MCF 10A (cell line): ENCODE data around the gene CLCN6. TPM values are rescaled to one million over a fixed set of nuclear protein-coding genes. Genes with fewer than 3 reads are reported as not detected.

Experiments
- BruUV-seq: library from RNA; stranded (reverse); fragments of 400-500 nt; replicated peaks from 2 replicates; lab custom pipeline; 2021; lab: Mats Ljungman, UMichigan
- CTCF ChIA-PET: fragments of 300-600 bp; sonication (Branson Sonifier 250); formaldehyde crosslinking; extraction: SDS; loops from one replicate; lab custom pipeline; 2021; ENCODE audit warnings: antibody characterized with exemption, inconsistent platforms; lab: Yijun Ruan, JAX
- POLR2A ChIA-PET: fragments of 300-600, 350-650 bp; sonication (Branson Sonifier 250); formaldehyde crosslinking; extraction: SDS; loops from one replicate; lab custom pipeline; 2020; ENCODE audit warnings: antibody characterized with exemption, inconsistent platforms; lab: Yijun Ruan, JAX
- DNase-seq: peaks from one replicate; pipeline ENCODE4 v3.0.0-alpha.2; 2018; ENCODE audit not compliant: unreplicated experiment
- H3K27ac Mint-ChIP-seq: one replicate; pipeline ENCODE4 v1.8.0; 2022; ENCODE audit warnings: mild to moderate bottlenecking, low read depth, mixed read lengths; ENCODE audit not compliant: unreplicated experiment
- H3K27me3 Mint-ChIP-seq: one replicate; pipeline ENCODE4 v1.8.0; 2022; ENCODE audit warnings: mixed read lengths; ENCODE audit not compliant: insufficient read depth, unreplicated experiment
- H3K36me3 Mint-ChIP-seq: one replicate; pipeline ENCODE4 v1.8.0; 2022; ENCODE audit warnings: mild to moderate bottlenecking, moderate library complexity, mixed read lengths; ENCODE audit not compliant: insufficient read depth, unreplicated experiment
- H3K4me1 Mint-ChIP-seq: one replicate; pipeline ENCODE4 v1.8.0; 2022; ENCODE audit warnings: mixed read lengths; ENCODE audit not compliant: insufficient read depth, unreplicated experiment
- H3K4me3 Mint-ChIP-seq: one replicate; pipeline ENCODE4 v1.8.0; 2022; ENCODE audit warnings: mild to moderate bottlenecking, moderate library complexity, mixed read lengths; ENCODE audit not compliant: unreplicated experiment
- H3K9me3 Mint-ChIP-seq: one replicate; pipeline ENCODE4 v1.8.0; 2022; ENCODE audit warnings: mixed read lengths; ENCODE audit not compliant: unreplicated experiment
- intact Hi-C: fragments of 100-400 bp; cut with micrococcal nuclease; formaldehyde crosslinking; loops from 2 replicates; pipeline ENCODE4 v1.14.1; 2022
- total RNA-seq: library from RNA; stranded (reverse); gene quantifications from 2 replicates; pipeline ENCODE4 v1.2.3, GENCODE V29; 2022
- TF ChIP-seq, protein P1 (sequence below): fragments of 200-600 bp; IDR thresholded peaks from one replicate; pipeline ENCODE4 v1.8.0; 2022; ENCODE audit warnings: antibody characterized with exemption, mild to moderate bottlenecking; ENCODE audit not compliant: unreplicated experiment

CLCN6 gene
- total RNA-seq, 1 experiment from 2014 or later: 12.3 TPM

DNA sequence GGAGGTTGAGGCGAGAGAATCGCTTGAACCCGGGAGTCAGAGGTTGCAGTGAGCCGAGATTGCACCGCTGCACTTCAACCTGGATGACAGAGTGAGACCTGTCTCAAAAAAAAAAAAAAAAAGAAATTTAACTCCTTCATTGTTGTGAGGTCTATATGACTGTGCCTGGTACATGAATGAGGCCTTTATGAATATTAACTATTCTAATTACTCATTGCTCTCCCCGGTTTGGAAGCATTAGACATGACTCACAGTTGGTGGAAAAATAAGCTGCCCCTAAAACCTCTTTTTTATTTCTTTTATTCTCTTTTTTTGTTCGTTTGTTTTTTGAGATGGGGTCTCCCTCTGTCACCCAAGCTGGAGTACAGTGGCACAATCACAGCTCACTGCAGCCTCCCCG is 49.4 kb downstream of the CLCN6 start:
- CTCF ChIA-PET: interaction anchor here (0.7 to 3.8 kb wide), 2 partner anchors 16 to 18 kb away, joined by 4 to 17 read pairs; no protein-coding TSS in a partner anchor

DNA sequence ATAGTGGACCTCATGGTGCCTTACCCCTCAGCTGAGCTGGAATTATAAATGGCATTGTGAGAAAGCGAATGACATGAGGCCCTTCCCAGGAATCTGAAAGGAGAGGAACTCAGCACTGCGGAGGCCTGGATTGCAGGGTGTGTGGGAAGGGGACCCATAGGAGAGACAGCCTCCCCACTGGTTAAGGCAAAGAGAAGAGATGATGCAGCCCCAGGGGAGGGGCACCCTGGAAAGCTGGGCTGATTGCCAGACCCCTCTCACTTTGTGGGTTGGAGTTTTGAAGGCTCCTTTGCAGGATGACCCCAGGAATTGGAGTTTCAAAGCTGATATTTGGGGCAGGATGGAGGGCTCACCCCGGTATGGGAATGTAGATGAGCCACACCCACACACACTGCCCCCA is 50.7 kb downstream of the CLCN6 start:
- Mint-ChIP-seq H3K4me3 (no peak overlapping the region), H3K27me3 (peaks cover 65% of the 10 kb centered on the region), H3K36me3 (no peaks in the 10 kb centered on the region), H3K4me1 (no peaks in the 10 kb centered on the region), H3K9me3 (no peaks in the 10 kb centered on the region), H3K27ac (no peak overlapping the region)
- intact Hi-C loops: no loop called here
- DNase-seq: no peak
- TF ChIP-seq, protein P1, sequence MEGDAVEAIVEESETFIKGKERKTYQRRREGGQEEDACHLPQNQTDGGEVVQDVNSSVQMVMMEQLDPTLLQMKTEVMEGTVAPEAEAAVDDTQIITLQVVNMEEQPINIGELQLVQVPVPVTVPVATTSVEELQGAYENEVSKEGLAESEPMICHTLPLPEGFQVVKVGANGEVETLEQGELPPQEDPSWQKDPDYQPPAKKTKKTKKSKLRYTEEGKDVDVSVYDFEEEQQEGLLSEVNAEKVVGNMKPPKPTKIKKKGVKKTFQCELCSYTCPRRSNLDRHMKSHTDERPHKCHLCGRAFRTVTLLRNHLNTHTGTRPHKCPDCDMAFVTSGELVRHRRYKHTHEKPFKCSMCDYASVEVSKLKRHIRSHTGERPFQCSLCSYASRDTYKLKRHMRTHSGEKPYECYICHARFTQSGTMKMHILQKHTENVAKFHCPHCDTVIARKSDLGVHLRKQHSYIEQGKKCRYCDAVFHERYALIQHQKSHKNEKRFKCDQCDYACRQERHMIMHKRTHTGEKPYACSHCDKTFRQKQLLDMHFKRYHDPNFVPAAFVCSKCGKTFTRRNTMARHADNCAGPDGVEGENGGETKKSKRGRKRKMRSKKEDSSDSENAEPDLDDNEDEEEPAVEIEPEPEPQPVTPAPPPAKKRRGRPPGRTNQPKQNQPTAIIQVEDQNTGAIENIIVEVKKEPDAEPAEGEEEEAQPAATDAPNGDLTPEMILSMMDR: no peak
- ChIA-PET CTCF (no interaction called here), POLR2A (no interaction called here)
- BruUV-seq: no TSS peak

More for the DNA sequence above, 49.4 kb downstream of the CLCN6 start:
- intact Hi-C loops: no loop called here
- Mint-ChIP-seq H3K4me3 (no peak overlapping the region), H3K9me3 (no peaks in the 10 kb centered on the region), H3K27me3 (peaks cover 61% of the 10 kb centered on the region), H3K27ac (no peak overlapping the region), H3K4me1 (no peaks in the 10 kb centered on the region), H3K36me3 (no peaks in the 10 kb centered on the region)
- POLR2A ChIA-PET: interaction anchor here (1.9 kb wide), 1 partner anchor 52 kb away, joined by 6 read pairs; no protein-coding TSS in a partner anchor
- DNase-seq: no peak
- BruUV-seq: no TSS peak
- TF ChIP-seq, protein P1: no peak

DNA sequence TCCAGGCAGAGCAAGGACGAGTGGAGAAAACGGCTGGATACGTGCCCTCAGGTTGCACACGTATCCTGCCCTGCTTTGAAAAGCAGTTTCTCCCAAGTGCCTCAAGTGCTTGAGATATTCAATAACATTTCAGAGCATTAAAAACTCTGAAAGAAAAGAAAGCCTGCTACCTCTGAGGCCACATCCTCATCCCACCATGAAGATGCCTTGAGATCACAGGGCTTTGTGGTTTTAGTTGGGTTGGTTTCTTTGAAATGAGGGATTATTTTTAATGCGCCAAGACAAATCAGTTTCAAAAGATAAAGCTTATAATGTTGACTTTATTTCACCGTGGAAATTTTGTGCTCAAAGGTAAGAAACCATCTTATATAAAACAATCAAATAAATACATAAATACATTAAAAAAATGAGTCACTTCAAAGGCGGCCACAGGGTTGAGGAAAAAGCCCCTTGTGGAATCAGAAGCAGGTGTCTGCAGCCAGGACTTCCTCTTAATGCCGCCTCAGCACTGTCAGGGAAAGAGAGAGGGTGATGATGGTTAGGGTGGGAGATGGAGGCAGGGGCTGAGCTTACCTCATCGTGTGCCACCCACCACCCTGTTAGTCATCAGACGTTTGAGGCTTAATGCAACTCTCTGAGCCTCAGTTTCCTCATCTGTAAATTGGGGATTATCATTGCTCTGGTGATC is 51.3 kb downstream of the CLCN6 start:
- H3K36me3 Mint-ChIP-seq: no peaks in the 10 kb centered on the region
- no peaks in the 10 kb centered on the region for H3K9me3 Mint-ChIP-seq
- CTCF ChIA-PET: interaction anchor here (0.5 kb wide), 1 partner anchor 51 kb away, joined by 3 read pairs; no protein-coding TSS in a partner anchor
- TF ChIP-seq, protein P1: no peak
- no peaks in the 10 kb centered on the region for H3K4me1 Mint-ChIP-seq
- H3K4me3 Mint-ChIP-seq: no peak overlapping the region
- H3K27ac Mint-ChIP-seq: no peak overlapping the region
- DNase-seq: no peak
- peaks cover 71% of the 10 kb centered on the region for H3K27me3 Mint-ChIP-seq
- BruUV-seq: no TSS peak
- POLR2A ChIA-PET: no interaction called here
- intact Hi-C loops: no loop called here

DNA sequence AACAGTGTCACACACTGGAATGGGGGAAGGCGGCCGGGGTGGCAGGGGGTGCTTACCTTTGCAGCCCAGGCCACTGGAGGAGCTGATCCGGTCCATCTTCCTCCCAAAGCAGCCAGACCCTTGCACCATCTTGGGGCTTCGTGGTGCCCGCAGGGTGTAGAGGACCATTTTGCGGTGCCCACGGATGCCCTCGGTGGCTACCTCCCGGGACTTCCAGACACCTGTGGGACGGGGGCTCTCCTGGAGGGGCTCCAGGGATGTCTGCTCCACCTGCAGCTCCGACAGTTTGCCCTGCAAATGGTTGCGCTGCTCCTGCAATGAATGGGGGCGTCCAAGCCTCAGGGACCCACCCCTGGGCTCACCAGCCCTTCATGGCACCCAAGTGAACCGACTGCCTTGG is 52.2 kb downstream of the CLCN6 start:
- intact Hi-C loops: no loop called here
- TF ChIP-seq, protein P1: no peak
- Mint-ChIP-seq H3K4me3 (no peak overlapping the region), H3K9me3 (no peaks in the 10 kb centered on the region), H3K27me3 (peaks cover 74% of the 10 kb centered on the region), H3K4me1 (no peaks in the 10 kb centered on the region), H3K27ac (no peak overlapping the region), H3K36me3 (no peaks in the 10 kb centered on the region)
- no peak for DNase-seq
- ChIA-PET CTCF (interaction anchor here (0.6 kb wide), 1 partner anchor 73 kb away, joined by 3 read pairs; no protein-coding TSS in a partner anchor), POLR2A (interaction anchor here (0.8 kb wide), 1 partner anchor 19 kb away, joined by 4 read pairs; no protein-coding TSS in a partner anchor)
- BruUV-seq: no TSS peak
